HTR-8/SVneo (cell line): Measurements from ENCODE around the gene PKIG.
A peak's percentile ranks its signal among the peaks of the same experiment; 100 is the strongest.

Experiments used
- DNase-seq: peaks from one replicate; pipeline ENCODE4 v3.0.0; 2011; ENCODE audit warnings: low spot score, mixed read lengths; ENCODE audit not compliant: insufficient read length
- FAIRE-seq: peaks from 2 replicates; lab custom pipeline; 2011; peaks lifted over from hg19 to GRCh38; lab: Jason Lieb, UNC

Gene PKIG

DNA sequence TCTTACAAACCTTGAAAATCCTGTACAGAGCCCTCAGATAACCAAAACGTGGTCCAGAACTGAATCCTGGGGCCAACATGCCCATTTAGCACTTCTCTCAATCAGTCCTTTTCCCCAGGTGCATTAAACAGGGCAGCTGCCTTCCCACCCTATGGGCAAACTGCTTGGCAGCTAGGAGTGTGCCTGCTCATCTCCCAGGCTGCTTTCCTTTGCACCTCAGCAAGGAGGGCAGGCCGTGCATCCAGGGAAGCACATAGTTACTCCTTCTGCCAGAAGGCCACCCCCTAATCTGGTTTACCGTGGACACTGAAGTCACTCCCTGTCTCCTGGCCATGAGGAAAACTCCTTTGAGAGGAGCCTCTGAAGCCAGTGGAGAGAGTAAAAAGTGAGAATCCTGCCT, 10.0 kb downstream of the PKIG start:
- FAIRE-seq (peak; percentile 84), DNase-seq (no peak)

DNA sequence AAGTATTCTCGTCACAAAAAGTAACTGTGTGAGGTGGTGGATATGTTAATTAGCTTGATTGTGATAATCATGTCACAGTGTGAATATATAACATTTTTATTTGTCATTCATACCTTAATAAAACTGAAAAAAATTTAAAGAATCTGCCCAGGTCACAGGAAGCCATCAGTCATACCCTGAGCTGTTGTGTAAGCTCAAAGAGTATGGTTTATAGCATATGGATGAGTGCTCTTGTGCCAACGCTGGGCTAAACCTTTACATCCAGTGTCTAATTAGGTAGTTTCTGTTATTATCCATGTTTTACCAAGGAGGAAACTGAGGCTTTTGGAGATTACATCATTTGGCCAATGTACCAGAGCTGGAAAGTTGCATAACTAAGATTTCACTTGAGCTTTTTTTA, 11.4 kb downstream of the PKIG start:
- FAIRE-seq = peak; percentile 90
- peak; percentile 77 for DNase-seq

DNA sequence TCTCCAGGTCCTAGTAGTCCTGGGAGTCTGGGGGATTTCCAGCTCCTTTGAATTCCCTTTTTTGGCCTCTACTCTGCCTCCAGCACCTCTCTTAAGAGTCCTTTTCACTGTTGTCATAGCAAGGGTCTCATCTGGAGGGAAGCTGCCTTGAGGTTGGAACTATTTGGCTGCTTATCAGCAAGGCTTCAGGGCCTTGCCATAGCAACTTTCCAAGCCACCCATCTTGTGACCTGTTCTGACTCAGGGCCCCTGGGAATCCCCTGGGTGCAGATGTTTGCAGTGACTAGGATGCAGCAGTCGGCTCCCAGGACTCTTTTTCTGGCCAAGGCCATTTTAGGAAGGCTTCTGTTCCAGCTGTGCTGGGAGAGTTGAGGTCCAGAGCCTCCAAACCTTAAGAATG, 12.4 kb downstream of the PKIG start:
- peak; percentile 66 for DNase-seq
- no peak for FAIRE-seq

DNA sequence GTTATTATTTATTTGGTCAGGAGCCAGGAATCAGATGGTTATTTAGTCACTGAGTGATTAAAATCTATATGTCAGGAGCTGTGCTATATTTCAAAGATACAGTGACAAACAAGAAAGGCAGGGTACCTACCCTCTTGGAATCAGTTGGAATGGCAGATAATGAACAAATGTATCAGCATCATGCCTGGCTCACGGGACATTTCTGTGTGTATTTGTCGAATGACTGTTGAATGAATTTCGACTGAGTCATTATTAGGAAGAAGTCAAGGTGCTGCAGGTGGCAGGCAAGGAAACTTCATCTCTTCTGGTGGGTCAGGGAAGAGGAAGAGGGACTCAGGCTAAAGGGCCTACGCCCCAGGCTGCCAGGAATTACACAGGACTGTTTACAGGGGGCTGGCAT, 13.6 kb downstream of the PKIG start:
- no peak for DNase-seq
- FAIRE-seq = peak; percentile 89

DNA sequence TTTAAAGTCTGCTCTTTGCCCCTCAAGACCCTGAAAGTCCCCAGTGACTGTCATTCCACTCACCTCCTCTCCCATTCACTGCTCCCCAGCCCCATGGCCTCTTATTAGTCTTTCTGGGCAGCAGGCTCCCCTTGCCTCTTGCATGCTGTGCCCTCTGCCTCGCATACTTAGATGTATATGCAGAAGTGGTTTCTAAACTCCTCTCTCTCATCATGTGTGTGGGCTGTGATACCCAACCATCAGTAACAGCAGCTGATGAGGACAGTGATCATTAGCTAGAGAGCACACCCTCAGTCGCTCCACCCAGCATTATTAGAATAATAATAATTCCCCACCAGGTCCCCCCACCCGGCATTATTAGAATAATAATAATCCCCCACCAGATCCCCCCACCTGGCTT, 14.5 kb downstream of the PKIG start:
- DNase-seq = no peak
- no peak for FAIRE-seq

DNA sequence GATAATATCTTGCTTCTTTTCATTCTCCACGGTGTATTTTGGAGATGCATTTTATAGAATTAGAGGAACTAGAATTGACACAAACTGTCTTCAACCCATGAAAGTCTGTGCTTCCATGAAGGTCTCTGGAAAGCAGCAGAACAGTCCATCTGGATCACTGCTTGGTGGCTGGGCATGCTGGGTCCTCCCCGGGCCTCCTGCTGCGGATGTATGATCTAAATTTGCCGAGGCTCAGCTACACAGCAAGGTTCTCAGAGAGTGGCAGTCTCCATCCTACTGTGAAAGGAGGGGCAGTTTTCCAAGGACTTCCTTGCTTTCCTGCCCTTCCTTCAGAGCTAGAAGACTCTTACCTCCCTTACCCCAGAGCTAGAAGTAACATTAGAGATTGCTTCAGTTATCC, 15.1 kb downstream of the PKIG start:
- no peak for DNase-seq
- peak; percentile 4 for FAIRE-seq

DNA sequence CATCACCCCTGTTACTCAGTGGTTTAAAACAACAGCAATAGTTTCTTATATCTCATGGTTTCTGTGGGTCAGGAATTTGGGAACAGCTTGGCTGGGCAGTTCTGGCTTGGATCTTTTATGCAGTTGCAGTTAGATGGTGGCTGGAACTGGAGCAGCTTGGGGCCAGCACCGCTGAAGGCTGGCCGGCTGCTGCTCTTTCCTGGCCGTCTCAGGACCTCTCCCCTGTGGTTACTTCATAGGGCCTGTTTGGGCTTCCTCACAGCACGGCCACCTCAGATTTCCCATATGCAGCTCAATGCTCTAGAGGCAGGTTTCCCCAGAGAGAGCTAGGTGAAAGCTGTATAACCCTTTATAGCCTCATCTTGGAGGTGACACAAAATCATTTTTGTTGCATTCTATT, 15.6 kb downstream of the PKIG start:
- no peak for FAIRE-seq
- DNase-seq = no peak

DNA sequence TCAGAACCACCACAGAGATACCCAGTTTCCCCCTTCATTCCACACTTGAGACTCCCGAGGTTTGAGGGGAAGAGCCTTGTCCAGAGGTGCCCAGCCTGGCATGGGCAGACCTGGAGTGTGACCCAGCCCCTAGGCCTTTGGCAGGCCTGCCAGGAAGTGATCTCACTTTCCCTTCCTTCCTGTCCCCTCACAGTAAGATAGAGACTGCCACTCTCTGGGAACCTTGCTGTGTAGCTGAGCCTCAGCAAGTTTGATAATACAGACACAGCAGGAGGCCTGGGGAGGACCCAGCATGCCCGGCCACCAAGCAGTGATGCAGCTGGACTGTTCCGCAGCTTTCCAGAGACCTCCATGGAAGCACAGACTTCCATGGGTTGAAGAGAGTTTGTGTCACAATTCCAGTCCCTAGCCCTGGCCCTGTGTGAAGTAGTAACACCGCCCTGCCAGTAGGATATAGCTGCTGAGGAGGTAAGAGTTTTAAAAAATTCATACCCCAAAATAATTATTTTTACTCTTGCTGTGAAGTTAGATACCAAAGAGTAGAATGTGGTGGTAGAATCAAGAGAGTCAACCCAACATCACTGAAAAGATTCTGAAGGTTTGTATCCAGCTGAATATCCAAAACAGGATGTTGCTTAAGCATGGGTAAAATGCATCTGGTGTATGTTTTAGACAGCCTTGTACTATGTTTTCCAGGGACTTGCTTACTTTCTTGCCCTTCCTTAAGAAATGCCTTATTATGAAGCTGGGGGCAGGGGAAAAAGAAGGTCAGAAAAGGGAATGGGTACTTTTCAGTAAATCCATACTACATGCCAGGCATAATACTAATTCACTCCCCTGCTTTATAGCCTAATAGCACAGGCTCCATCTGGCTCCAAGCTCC, 16.3 kb downstream of the PKIG start:
- FAIRE-seq = peak; percentile 87

DNA sequence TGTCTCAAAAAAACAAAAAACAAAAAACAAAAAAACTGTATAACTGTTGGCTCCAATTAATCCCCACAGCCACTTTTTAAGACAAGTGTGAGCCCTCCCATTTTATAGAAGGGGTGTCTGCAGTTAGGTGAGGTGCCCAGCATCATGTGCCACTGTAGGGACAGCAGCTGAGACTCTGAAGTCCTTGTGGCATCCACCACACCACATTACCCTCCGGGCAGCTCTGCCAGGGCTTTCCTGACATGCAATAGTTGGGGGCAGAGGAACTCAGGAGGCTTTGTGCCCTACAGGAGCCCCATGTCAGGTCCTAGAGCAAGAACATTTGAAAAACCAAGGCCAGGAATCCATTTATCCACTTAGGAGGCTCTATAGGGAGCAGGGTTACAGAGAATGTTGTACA, 17.3 kb downstream of the PKIG start:
- FAIRE-seq (no peak), DNase-seq (no peak)

More for the DNA sequence above, 16.3 kb downstream of the PKIG start:
- DNase-seq = no peak

DNA sequence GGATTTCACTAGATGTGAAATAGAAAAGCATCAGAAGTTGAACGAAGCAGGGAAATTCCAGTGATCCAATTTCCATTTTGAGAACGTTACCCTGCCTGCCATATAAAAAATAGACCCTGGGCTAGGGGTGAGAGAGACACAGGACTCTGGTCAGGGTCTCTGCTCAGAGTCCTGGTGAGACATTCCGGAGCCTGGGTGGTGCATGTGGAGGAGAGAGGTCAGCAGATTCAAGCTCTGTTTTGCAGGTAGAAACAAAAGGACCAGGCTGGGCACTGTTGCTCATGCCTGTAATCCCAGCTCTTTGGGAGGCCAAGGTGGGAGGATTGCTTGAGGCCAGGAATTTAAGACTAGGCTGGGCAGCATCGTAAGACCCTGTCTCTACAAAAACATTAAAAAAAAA, 17.9 kb downstream of the PKIG start:
- no peak for DNase-seq
- peak; percentile 31 for FAIRE-seq

DNA sequence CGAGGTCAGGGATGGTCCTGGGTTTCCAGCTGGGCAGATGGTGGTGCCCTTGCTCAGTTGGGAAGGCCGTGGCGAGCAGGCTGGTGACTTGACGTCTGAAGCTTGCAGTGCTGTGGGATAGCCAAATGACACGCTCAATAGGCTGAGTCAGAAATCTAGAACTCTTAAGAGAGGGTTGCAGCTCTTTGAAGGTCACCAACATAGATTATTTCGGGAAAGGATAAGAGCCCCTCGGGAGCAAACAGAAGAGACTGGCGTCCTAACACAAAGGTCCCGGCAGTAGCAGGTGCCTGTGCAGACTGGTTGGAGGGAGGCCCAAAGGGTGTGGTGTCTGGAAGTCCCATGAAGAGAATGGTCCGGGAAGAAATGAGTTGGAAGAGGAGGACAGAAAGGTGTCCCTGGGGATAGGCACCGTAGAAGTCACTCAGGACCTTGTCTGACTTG, 18.4 kb downstream of the PKIG start:
- DNase-seq (no peak), FAIRE-seq (no peak)

DNA sequence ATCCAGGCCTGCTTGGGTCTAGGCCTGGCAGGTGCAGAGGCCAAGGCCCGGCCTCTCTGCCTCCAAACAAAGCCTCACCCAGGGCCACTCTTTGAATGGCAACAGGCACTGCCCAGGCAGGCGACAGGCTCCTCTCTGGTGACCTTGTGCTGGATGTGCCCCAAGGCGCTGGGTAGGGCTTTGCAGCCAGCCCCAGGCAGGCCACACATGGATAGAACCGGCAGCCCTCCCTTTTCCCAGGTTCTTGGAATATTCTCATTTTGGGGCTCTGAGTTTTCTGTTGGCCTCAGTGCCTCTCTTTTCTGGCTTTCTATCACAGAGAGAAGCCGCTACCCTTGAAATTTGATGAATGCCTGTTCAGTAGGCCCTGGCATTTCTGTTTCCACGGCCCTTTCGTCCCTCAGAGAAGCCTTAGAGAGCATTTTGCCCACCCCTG, 18.9 kb downstream of the PKIG start:
- DNase-seq (no peak), FAIRE-seq (no peak)

DNA sequence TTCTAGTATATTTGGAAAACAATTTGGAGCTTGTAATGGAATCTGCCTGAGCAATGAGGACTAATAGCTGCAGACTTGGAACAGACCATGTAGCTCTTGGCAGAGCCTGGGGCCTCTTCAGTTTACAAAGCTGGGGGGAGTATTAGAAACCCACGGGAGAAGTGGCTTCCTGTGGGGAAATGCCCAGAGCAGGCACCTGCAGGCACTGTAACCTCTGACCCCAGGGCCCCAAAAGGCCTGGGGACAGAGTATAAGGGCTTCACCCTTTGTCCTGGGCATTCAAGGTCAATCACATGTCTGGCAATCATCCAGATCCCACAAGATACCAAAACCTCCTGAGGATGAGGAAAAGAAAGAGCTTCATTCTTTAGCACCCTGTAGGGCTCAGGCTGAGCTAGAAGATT, 19.4 kb downstream of the PKIG start:
- DNase-seq (peak; percentile 62), FAIRE-seq (no peak)

DNA sequence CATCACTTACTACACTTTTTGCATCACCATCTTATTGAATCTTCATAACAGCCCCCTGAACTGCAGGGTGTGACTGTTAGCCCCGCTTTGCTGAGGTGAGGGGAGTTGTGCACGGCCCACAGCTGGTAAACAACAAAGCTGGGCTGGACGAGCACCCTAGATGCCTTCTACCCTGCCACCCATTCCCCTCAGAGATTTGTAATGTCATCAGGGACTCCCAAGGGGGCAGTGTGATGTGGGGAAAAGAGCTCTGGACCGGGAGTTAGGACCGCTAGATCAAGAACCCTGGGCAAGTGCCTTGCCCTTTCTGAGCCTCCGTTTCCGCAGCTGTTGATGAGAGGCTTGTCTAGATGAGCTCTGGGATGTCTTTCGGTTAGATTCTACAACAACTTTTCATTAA, 20.9 kb downstream of the PKIG start:
- no peak for DNase-seq
- no peak for FAIRE-seq

DNA sequence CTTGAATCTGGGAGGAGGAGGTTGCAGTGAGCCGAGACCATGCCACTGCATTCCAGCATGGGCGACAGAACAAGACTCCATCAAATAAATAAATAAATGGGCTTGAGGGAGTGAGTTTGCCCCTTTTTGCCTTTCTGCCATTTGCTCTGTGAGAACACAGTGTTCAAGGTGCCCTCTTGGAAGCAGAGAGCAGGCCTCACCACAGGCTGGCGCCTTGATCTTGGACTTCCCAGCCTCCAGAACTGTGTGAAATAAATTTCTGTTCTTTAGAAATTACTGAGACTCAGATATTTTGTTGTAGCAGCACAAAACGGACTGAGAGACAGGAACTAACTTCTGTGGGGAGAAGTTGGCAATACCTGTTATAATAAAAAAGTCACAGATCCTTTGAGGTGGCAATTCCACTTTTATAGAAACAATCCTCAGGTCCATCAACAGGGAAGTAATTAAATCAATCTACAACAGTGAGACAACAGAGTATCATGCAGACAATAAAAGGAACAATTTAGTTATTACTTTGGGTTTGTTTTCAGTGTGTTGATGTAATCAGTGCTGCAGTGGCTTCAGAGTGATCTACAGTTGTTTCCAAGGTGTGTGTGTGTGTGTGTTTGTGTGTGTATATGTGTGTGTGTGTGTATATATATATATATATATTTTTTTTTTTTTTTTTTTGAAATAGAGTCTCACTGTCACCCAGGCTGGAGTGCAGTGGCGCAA, 24.5 kb downstream of the PKIG start:
- DNase-seq (no peak), FAIRE-seq (peak; percentile 4)

DNA sequence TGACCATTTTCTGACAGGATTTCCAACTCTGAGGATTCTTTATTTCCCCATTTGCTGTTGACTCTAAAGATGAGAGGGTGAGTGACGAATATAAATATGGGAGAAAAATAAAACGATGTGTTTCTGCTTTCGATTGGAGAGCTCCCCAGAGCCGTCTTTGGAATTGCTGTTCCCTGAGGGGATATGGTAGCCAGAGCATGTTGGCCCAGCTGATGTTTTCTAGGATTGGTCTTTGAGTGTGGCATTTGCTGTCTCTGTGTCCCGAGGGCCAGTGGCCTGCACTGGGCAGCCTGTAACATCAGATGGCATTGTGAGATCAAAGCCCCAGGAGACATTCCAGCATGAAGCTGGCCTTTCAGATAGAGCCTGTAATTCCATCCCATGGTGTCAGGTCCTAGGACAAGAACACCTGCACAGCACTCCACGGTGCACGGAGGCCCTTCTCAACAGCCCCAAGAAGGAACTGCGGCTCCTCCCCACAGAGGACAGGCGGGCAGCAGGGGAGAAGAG, 26.7 kb downstream of the PKIG start:
- DNase-seq (no peak), FAIRE-seq (peak; percentile 51)

DNA sequence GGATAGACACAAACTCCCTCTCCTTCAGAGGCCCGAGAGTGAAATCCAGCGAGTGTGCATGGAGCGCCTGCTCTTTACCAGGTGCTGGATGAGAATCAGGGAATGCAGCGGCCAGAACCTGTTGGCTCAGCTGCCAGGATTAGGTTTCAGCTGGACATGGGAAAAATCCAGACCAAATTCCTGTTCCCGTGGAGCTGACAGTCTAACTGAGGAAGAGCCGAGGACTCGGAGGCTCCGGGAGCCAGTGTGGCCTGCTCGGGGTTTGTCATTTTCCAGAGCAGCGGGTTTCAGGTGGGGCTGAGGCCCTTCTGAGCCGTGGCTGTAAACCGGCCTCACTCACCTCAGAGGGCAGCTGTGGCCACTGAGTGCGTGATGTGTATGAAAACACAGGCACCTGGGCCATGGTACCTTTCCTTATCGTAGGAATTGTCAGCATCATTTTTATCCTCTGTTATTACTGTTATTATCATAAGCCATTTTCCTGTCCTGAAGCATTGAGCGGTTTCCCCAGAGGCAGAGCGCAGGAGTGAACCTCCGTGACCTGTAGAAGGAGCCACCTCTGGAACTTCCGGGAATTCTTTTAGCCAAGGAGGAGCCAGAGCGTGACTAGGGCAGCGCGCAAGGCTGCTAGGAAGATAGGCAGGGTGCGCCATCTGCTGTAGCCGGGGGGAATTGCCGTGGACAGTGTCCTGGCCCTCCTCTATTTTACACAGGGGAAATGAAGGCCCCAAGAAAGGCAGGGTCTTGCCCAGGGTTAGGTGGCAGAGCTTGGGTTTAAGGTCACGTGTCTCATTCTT, 27.3 kb downstream of the PKIG start:
- FAIRE-seq (peak; percentile 100), DNase-seq (peak; percentile 100)

DNA sequence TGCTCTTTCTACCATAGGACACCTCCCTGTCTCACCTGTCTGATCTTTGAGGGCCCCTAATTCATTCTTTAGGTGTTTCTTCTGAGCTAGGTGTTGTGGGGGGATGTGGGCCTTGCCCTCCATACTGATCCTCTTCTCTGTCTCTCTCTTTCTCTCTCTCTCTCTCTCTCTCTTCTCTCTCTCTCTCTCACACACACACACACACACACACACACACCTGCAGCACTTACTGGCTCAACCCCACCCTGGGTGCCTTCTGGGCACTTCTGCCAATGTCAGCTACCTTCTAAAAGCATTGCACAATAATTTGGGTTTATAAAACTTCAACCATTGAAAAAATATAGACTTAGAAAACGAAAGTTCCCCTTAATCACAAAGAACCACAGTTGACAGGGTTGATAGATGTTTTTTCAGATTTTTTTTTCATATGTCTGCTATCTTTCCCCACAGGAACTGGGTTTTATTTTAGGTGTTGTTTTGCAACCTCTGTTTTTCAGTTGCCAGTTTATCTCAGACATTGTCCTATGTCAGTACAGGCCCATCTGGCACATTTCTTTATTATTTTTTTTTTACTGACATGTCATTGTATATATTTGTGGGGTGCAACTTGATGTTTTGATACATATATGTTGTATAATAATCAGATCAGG, 28.1 kb downstream of the PKIG start:
- FAIRE-seq = no peak
- DNase-seq = no peak

DNA sequence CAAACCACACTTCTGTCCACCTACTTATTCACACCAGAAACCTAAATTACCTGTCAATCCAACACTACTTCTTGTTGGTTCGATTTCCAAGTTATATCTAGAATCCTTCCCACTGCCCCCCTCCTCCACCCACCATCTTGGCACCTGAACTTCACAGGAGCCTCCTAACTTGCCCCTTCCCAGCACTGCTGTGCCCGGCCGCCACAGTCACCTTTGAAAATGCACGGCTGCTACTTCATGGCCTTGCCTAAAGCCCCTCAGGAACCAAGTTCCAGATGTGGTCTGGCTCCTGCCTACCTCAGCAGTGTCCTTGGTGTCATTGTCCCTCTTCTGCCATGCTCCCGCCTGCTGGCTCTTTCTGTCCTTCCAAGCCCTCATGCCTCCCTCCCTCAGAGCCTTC, 31.2 kb downstream of the PKIG start:
- FAIRE-seq = peak; percentile 73
- DNase-seq = no peak

DNA sequence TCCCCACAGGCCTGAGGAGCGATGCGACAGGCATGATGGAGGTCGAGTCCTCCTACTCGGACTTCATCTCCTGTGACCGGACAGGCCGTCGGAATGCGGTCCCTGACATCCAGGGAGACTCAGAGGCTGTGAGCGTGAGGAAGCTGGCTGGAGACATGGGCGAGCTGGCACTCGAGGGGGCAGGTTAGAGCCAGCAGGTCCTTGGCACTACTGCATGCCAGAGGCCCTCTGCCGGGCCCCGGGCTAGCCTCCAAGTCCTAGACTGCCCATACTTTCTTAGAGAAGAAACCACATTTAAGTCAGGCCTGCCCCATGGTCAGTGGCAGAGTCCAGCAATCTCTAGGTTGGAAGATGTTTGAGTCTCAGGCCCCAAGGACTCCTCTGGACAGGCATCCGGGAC, 32.1 kb downstream of the PKIG start:
- FAIRE-seq (no peak), DNase-seq (no peak)
